ENCODE measurements around the gene ZNF330. TPM values are rescaled to one million over a fixed set of nuclear protein-coding genes. Genes with fewer than 3 reads are reported as not detected.

Gene ZNF330
- total and polyA plus RNA-seq, 2 of the 8 experiments (the other 6 are each of a cell fraction or from before 2014, with no cell fraction given), result 17.7 to 44.3 TPM

DNA sequence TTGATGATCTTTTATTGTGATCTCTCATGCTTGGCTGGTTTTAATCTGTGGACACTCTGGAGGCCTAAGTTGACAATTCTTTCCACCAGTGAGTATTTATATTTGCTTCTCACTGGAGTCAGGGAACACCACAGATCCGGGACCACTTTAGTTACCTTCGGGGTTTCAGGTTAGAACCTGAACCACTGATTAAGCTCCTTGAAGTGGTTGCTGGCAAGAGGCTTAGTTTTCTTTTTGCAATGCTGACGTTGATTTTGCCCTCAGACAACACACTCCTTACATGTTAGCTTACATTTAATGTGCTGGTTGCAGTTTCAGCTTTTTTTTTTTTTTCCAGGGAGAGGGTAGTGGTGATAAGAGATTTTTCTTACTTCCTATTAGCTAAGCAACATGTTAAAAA is 10.5 kb upstream of the ZNF330 start (continued):
- TF ChIP-seq, protein P1, sequence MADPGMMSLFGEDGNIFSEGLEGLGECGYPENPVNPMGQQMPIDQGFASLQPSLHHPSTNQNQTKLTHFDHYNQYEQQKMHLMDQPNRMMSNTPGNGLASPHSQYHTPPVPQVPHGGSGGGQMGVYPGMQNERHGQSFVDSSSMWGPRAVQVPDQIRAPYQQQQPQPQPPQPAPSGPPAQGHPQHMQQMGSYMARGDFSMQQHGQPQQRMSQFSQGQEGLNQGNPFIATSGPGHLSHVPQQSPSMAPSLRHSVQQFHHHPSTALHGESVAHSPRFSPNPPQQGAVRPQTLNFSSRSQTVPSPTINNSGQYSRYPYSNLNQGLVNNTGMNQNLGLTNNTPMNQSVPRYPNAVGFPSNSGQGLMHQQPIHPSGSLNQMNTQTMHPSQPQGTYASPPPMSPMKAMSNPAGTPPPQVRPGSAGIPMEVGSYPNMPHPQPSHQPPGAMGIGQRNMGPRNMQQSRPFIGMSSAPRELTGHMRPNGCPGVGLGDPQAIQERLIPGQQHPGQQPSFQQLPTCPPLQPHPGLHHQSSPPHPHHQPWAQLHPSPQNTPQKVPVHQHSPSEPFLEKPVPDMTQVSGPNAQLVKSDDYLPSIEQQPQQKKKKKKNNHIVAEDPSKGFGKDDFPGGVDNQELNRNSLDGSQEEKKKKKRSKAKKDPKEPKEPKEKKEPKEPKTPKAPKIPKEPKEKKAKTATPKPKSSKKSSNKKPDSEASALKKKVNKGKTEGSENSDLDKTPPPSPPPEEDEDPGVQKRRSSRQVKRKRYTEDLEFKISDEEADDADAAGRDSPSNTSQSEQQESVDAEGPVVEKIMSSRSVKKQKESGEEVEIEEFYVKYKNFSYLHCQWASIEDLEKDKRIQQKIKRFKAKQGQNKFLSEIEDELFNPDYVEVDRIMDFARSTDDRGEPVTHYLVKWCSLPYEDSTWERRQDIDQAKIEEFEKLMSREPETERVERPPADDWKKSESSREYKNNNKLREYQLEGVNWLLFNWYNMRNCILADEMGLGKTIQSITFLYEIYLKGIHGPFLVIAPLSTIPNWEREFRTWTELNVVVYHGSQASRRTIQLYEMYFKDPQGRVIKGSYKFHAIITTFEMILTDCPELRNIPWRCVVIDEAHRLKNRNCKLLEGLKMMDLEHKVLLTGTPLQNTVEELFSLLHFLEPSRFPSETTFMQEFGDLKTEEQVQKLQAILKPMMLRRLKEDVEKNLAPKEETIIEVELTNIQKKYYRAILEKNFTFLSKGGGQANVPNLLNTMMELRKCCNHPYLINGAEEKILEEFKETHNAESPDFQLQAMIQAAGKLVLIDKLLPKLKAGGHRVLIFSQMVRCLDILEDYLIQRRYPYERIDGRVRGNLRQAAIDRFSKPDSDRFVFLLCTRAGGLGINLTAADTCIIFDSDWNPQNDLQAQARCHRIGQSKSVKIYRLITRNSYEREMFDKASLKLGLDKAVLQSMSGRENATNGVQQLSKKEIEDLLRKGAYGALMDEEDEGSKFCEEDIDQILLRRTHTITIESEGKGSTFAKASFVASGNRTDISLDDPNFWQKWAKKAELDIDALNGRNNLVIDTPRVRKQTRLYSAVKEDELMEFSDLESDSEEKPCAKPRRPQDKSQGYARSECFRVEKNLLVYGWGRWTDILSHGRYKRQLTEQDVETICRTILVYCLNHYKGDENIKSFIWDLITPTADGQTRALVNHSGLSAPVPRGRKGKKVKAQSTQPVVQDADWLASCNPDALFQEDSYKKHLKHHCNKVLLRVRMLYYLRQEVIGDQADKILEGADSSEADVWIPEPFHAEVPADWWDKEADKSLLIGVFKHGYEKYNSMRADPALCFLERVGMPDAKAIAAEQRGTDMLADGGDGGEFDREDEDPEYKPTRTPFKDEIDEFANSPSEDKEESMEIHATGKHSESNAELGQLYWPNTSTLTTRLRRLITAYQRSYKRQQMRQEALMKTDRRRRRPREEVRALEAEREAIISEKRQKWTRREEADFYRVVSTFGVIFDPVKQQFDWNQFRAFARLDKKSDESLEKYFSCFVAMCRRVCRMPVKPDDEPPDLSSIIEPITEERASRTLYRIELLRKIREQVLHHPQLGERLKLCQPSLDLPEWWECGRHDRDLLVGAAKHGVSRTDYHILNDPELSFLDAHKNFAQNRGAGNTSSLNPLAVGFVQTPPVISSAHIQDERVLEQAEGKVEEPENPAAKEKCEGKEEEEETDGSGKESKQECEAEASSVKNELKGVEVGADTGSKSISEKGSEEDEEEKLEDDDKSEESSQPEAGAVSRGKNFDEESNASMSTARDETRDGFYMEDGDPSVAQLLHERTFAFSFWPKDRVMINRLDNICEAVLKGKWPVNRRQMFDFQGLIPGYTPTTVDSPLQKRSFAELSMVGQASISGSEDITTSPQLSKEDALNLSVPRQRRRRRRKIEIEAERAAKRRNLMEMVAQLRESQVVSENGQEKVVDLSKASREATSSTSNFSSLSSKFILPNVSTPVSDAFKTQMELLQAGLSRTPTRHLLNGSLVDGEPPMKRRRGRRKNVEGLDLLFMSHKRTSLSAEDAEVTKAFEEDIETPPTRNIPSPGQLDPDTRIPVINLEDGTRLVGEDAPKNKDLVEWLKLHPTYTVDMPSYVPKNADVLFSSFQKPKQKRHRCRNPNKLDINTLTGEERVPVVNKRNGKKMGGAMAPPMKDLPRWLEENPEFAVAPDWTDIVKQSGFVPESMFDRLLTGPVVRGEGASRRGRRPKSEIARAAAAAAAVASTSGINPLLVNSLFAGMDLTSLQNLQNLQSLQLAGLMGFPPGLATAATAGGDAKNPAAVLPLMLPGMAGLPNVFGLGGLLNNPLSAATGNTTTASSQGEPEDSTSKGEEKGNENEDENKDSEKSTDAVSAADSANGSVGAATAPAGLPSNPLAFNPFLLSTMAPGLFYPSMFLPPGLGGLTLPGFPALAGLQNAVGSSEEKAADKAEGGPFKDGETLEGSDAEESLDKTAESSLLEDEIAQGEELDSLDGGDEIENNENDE (IDR thresholded peaks at IDR 0.05; ENCODE audit: insufficient replicate concordance, low read length), result no peak
- no peak for TF ChIP-seq BRCA1 (IDR thresholded peaks at IDR 0.05; ENCODE audit: low read depth, low read length)
- TF ChIP-seq BACH1 (IDR thresholded peaks at IDR 0.05; ENCODE audit: low read length), result no peak
- no peak for TF ChIP-seq HDAC6 (IDR thresholded peaks at IDR 0.05; ENCODE audit: low read depth, low read length)
- TF ChIP-seq, protein P2, sequence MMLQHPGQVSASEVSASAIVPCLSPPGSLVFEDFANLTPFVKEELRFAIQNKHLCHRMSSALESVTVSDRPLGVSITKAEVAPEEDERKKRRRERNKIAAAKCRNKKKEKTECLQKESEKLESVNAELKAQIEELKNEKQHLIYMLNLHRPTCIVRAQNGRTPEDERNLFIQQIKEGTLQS (IDR thresholded peaks at IDR 0.05; ENCODE audit: insufficient read depth, low read depth, low read length), result no peak
- no peak for TF ChIP-seq TCF12 (IDR thresholded peaks at IDR 0.05; ENCODE audit: low read depth, low read length)
- TF ChIP-seq CTBP2 (IDR thresholded peaks at IDR 0.05; ENCODE audit: borderline replicate concordance, insufficient read depth, insufficient read length, low read length), result no peak
- no peak for TF ChIP-seq SIX5 (IDR thresholded peaks at IDR 0.05; ENCODE audit: low read depth, low read length)
- no peak for TF ChIP-seq EGR1 (IDR thresholded peaks at IDR 0.05; ENCODE audit: borderline replicate concordance, low read depth, low read length)
- TF ChIP-seq SRF (IDR thresholded peaks at IDR 0.05; ENCODE audit: low read depth, low read length), result no peak
- TF ChIP-seq ZNF274 (IDR thresholded peaks at IDR 0.05; ENCODE audit: borderline replicate concordance, extremely low read depth, low read length), result no peak
- TF ChIP-seq MAFK (IDR thresholded peaks at IDR 0.05; ENCODE audit: low read depth, low read length), result no peak

Measured in H1 (cell line).